Measurements from ENCODE around the gene HTR2B. TPM values are rescaled to one million over a fixed set of nuclear protein-coding genes. Genes with fewer than 3 reads are reported as not detected.

The HTR2B gene
- total and polyA plus RNA-seq, 11 donors = 0.25 to 2.2 (median 0.61) TPM

DNA sequence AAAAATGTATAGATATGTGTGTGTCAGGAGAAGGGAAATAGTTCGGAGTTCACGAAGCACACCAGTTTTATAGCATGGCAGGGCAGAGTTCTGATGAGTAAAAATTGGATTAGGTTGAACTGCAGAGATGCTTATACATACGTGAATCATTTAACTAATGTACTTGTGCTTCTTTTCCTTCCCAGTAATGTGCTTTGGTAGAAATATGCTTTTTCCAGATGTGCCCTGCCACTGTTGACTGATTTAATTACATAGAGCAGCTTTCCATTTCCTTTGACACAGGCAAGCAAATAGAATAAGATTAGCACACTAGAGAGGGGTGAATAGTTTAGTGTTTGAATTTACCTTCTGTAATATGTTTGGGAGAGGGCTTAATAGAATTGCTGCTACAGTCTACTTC lies 44.6 kb upstream of the HTR2B start:
- Histone ChIP-seq H3K36me3 (peaks cover 0 to 88% (median 68%) of the 10 kb centered on the region in 9 donors), H3K27me3 (no peaks in the 10 kb centered on the region), H3K4me3 (no peak overlapping the region), H3K9me3 (no peaks in the 10 kb centered on the region), H3K4me1 (peaks cover 0 to 33% (median 15%) of the 10 kb centered on the region in 12 donors), H3K27ac (peak overlapping the region in 3 of 12 donors; percentile 9 to 65 (median 9))
- intact Hi-C loops (cut with DNase I) = no loop called here
- no peak for ATAC-seq
- TF ChIP-seq POLR2A (IDR thresholded peaks at IDR 0.05) (no peak), CTCF (IDR thresholded peaks at IDR 0.05) (no peak)
- 52 to 80% (median 63%) methylated on average over 3 of the region's 3 CpGs for WGBS, 4 donors
- no peak for DNase-seq

DNA sequence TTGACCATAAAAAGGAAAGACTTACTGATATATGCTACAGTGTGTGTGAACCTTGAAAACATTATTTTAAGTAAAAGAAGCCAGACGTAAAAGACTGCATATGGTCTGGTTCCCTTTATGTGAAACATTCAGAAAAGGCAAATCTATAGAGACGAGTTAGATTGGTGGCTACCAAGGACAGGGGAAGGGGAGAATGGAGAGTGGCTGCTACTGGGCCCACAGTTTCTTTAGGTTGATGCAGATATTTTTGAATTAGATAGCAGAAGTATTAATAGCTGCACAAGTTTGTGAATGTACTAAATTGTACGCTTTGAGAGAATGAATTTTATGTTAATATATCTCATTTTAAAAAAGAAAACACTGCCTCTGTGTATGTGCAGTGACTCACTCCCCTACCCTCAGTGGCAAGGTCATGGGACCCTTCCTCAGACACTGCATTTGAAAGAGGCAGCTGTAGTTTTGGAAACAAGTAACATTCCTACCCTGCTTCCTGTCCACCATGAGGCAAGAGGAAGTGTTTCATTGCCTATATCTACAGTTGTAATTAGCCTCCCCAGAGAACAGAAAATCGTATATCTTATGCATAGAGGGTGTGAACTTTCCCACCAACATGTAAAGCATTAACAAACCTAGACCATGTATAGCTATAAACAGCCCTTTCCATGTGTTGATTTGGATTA lies 43.8 kb upstream of the HTR2B start:
- ATAC-seq = peak in 3 of 4 donors; percentile 20 to 32 (median 24)
- peak overlapping the region in 1 of 12 donors; percentile 65 for H3K27ac ChIP-seq

GRCh38 chr2:231167745-231168459 lies 43.1 kb upstream of the HTR2B start:
- Histone ChIP-seq H3K9me3 (no peaks in the 10 kb centered on the region), H3K36me3 (peaks cover 0 to 89% (median 78%) of the 10 kb centered on the region in 9 donors), H3K27me3 (no peaks in the 10 kb centered on the region), H3K4me1 (peaks cover 0 to 28% (median 13%) of the 10 kb centered on the region in 12 donors), H3K27ac (peak overlapping the region in 1 of 12 donors; percentile 65), H3K4me3 (no peak overlapping the region)
- WGBS, 4 donors = 71 to 81% (median 75%) methylated on average over 6 of the region's 6 CpGs
- ATAC-seq (no peak), DNase-seq (no peak)
- intact Hi-C loops (cut with DNase I) = no loop called here
- no peak for TF ChIP-seq POLR2A (IDR thresholded peaks at IDR 0.05)
- TF ChIP-seq CTCF (IDR thresholded peaks at IDR 0.05) = no peak

More for the DNA sequence above, 43.8 kb upstream of the HTR2B start:
- 77 to 84% (median 82%) methylated on average over 4 of the region's 4 CpGs for WGBS, 4 donors
- Histone ChIP-seq H3K9me3 (no peaks in the 10 kb centered on the region), H3K27me3 (no peaks in the 10 kb centered on the region), H3K4me3 (no peak overlapping the region), H3K4me1 (peaks cover 0 to 24% (median 13%) of the 10 kb centered on the region in 12 donors), H3K36me3 (peaks cover 0 to 91% (median 77%) of the 10 kb centered on the region in 9 donors)
- TF ChIP-seq CTCF (IDR thresholded peaks at IDR 0.05) = no peak
- TF ChIP-seq POLR2A (IDR thresholded peaks at IDR 0.05) = no peak
- intact Hi-C loops (cut with DNase I) = no loop called here
- DNase-seq = no peak

DNA sequence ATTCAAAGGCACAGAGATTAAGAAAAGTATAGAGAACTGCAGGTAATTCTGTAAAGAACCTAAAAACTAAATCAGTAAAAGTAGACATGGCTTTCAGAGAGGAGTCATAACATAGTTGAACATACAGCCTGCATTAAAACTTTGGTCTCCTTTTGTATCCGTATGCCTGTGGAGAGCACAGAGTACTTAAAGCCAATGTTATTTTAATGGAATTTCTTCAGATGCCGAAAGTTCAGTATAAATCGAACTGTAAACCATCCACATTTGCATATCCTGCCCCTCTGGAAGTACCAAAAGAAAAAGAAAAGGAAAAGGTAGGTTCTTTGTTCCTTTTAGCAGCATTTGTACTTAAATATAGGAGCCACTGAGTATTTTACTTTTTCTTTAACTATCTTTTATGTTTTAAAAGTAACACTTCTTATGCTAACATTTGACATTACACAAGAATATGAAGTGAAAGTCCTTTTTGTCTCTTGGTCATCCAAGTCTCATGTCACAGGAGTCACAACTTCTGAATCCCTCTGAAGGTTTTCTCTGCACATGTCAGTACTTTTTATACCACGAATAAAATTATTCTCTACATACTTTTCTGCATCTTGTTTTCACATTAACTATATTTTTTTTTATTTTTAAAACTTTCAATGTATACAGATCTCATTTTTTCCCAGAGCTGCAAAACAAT lies 38.7 kb upstream of the HTR2B start:
- no peaks in the 10 kb centered on the region for H3K27me3 ChIP-seq
- TF ChIP-seq POLR2A (IDR thresholded peaks at IDR 0.05) (no peak), CTCF (IDR thresholded peaks at IDR 0.05) (no peak)
- H3K4me1 ChIP-seq = peaks cover 0 to 35% (median 2%) of the 10 kb centered on the region in 12 donors
- H3K4me3 ChIP-seq = no peak overlapping the region
- no peaks in the 10 kb centered on the region for H3K9me3 ChIP-seq
- H3K27ac ChIP-seq = no peak overlapping the region
- no peak for DNase-seq
- peaks cover 0 to 77% (median 63%) of the 10 kb centered on the region in 9 donors for H3K36me3 ChIP-seq
- no peak for ATAC-seq
- WGBS, 4 donors = 90 to 94% (median 92%) methylated on average over 4 of the region's 4 CpGs
- intact Hi-C loops (cut with DNase I) = no loop called here

Data from heart left ventricle (tissue), 16 donors.